Choroid plexus epithelial cell (primary cell): ENCODE results near the gene CLPX.

Source experiments
- DNase-seq: peaks from one replicate; pipeline ENCODE4 v3.0.0-alpha.2; 2010; ENCODE audit warnings: low read depth
- H3K4me3 ChIP-seq: 2 replicates; pipeline ENCODE4 v1.5.1; 2011; ENCODE audit warnings: low read depth, mild to moderate bottlenecking, control low read depth, low read length, moderate library complexity
- CTCF ChIP-seq: conservative IDR thresholded peaks from 2 replicates; pipeline ENCODE4 v1.5.1; 2011; ENCODE audit warnings: low read depth, mild to moderate bottlenecking, control low read depth, inconsistent platforms, low read length, moderate library complexity

Gene CLPX

GRCh38 chr15:65222891-65223290 lies 37.7 kb upstream of the CLPX start:
- TF ChIP-seq CTCF, result no peak
- DNase-seq, result no peak
- no peak overlapping the region for H3K4me3 ChIP-seq

GRCh38 chr15:65221697-65222096 lies 36.6 kb upstream of the CLPX start:
- TF ChIP-seq CTCF, result no peak
- DNase-seq, result no peak
- H3K4me3 ChIP-seq, result no peak overlapping the region

GRCh38 chr15:65219137-65219536 lies 34.0 kb upstream of the CLPX start:
- DNase-seq, result no peak
- H3K4me3 ChIP-seq, result no peak overlapping the region
- no peak for TF ChIP-seq CTCF

- no peak overlapping the region for H3K4me3 ChIP-seq
- no peak for DNase-seq
- no peak for TF ChIP-seq CTCF
Observed at GRCh38 chr15:65217526-65218482, 32.7 kb upstream of the CLPX start.

GRCh38 chr15:65215496-65215895 lies 30.4 kb upstream of the CLPX start:
- no peak overlapping the region for H3K4me3 ChIP-seq
- no peak for TF ChIP-seq CTCF
- no peak for DNase-seq

- no peak for TF ChIP-seq CTCF
- DNase-seq, result no peak
- no peak overlapping the region for H3K4me3 ChIP-seq
Observed at GRCh38 chr15:65214010-65214409, 28.9 kb upstream of the CLPX start.

- no peak for DNase-seq
- no peak for TF ChIP-seq CTCF
- H3K4me3 ChIP-seq, result no peak overlapping the region
Observed at GRCh38 chr15:65213241-65213640, 28.1 kb upstream of the CLPX start.
